CD4-positive, alpha-beta memory T cell (primary cell): Measurements from ENCODE around the gene SYCP2L. TPM values are rescaled to one million over a fixed set of nuclear protein-coding genes. Genes with fewer than 3 reads are reported as not detected.

Experiments
- CTCF ChIA-PET: fragments of 350-600 bp; sonication (Branson Sonifier 250); formaldehyde crosslinking; loops from one replicate; lab custom pipeline; 2021; ENCODE audit warnings: inconsistent platforms; ENCODE audit not compliant: partially characterized antibody; lab: Charles Lee
- POLR2A ChIA-PET: fragments of 350-600 bp; sonication (Branson Sonifier 250); formaldehyde crosslinking; loops from one replicate; lab custom pipeline; 2021; ENCODE audit not compliant: partially characterized antibody; lab: Charles Lee
- DNase-seq, 5 donors: peaks; one replicate each; pipeline versions ENCODE4 v3.0.0 to v3.0.0-alpha.2; 2020 to 2022; ENCODE audit warnings: mixed read lengths in 1 of 5
- H3K27ac ChIP-seq: one replicate; pipeline ENCODE4 v1.7.0; 2013; ENCODE audit warnings: low read depth, low read length
- H3K27me3 ChIP-seq: 2 replicates; pipeline ENCODE4 v1.7.0; 2013; ENCODE audit warnings: mild to moderate bottlenecking, low read length, moderate library complexity; ENCODE audit not compliant: insufficient read depth
- H3K36me3 ChIP-seq: 2 replicates; pipeline ENCODE4 v1.7.0; 2013; ENCODE audit warnings: mild to moderate bottlenecking, low read length, moderate library complexity; ENCODE audit not compliant: insufficient read depth
- H3K4me1 ChIP-seq: 2 replicates; pipeline ENCODE4 v1.7.0; 2013; ENCODE audit warnings: mild to moderate bottlenecking, low read length, moderate library complexity; ENCODE audit not compliant: insufficient read depth
- H3K4me3 ChIP-seq, 2 donors: one replicate each; pipeline ENCODE4 v1.7.0; 2013; ENCODE audit warnings: low read length in 2 of 2, mild to moderate bottlenecking in 1 of 2
- H3K9me3 ChIP-seq, 2 donors: one replicate each; pipeline ENCODE4 v1.7.0; 2013; ENCODE audit warnings: low read length in 2 of 2, control low read depth in 1 of 2; ENCODE audit not compliant: control insufficient read depth in 1 of 2
- H3K27ac Mint-ChIP-seq, 7 donors: one replicate each; pipeline ENCODE4 v1.8.0; 2020 to 2021; ENCODE audit warnings: mixed read lengths in 7 of 7, mild to moderate bottlenecking in 6 of 7, inconsistent platforms in 3 of 7, moderate library complexity in 3 of 7
- H3K27me3 Mint-ChIP-seq, 2 donors: one replicate each; pipeline ENCODE4 v1.8.0; 2020 to 2021; ENCODE audit warnings: mixed read lengths in 2 of 2
- H3K36me3 Mint-ChIP-seq, 2 donors: one replicate each; pipeline ENCODE4 v1.8.0; 2020 to 2021; ENCODE audit warnings: mixed read lengths in 2 of 2, inconsistent platforms in 1 of 2, mild to moderate bottlenecking in 1 of 2
- H3K4me1 Mint-ChIP-seq, 4 donors: one replicate each; pipeline ENCODE4 v1.8.0; 2020 to 2021; ENCODE audit warnings: mixed read lengths in 4 of 4, mild to moderate bottlenecking in 1 of 4
- H3K4me3 Mint-ChIP-seq, 8 donors: one replicate each; pipeline ENCODE4 v1.8.0; 2020 to 2021; ENCODE audit warnings: mixed read lengths in 8 of 8, mild to moderate bottlenecking in 7 of 8, moderate library complexity in 6 of 8, inconsistent platforms in 3 of 8
- H3K9me3 Mint-ChIP-seq, 8 donors: one replicate each; pipeline ENCODE4 v1.8.0; 2020 to 2021; ENCODE audit warnings: mixed read lengths in 8 of 8, mild to moderate bottlenecking in 5 of 8, inconsistent platforms in 3 of 8, moderate library complexity in 1 of 8
- intact Hi-C: fragments of 100-400 bp; cut with micrococcal nuclease; formaldehyde crosslinking; loops from one replicate; pipeline ENCODE4 v1.15.1; 2023
- polyA plus RNA-seq, 2 donors: library from polyadenylated mRNA; unstranded; fragments of 300-500 nt; fragmentation: Illumina TruSeq; gene quantifications; one replicate each; pipeline ENCODE4 v1.2.3, GENCODE V29; 2021
- total RNA-seq, 2 experiments: library from RNA; stranded (reverse); gene quantifications; one replicate each; pipeline ENCODE4 v1.2.3, GENCODE V29; 2021

SYCP2L gene
- total and polyA plus RNA-seq, 4 experiments from 2014 or later, result not detected

- peaks cover 3 to 32% (median 22%) of the 10 kb centered on the region in 8 donors for H3K9me3 Mint-ChIP-seq
- H3K36me3 ChIP-seq, result no peaks in the 10 kb centered on the region
- intact Hi-C loops, result no loop called here
- no peak overlapping the region for H3K27ac Mint-ChIP-seq
- H3K4me3 ChIP-seq, result no peak overlapping the region
- H3K27me3 Mint-ChIP-seq, result peaks cover 15 to 16% of the 10 kb centered on the region in 2 donors
- H3K9me3 ChIP-seq, result no peaks in the 10 kb centered on the region
- H3K27ac ChIP-seq, result no peak overlapping the region
- H3K27me3 ChIP-seq, result no peaks in the 10 kb centered on the region
- no peak for DNase-seq
- CTCF ChIA-PET, result no interaction called here
- no peaks in the 10 kb centered on the region for H3K4me1 Mint-ChIP-seq
- H3K4me3 Mint-ChIP-seq, result no peak overlapping the region
- POLR2A ChIA-PET, result no interaction called here
- no peaks in the 10 kb centered on the region for H3K36me3 Mint-ChIP-seq
- no peaks in the 10 kb centered on the region for H3K4me1 ChIP-seq
Measured at GRCh38 chr6:10964684-10965083, 77.8 kb downstream of the SYCP2L start.

- Histone ChIP-seq H3K27ac (no peak overlapping the region), H3K9me3 (no peaks in the 10 kb centered on the region), H3K4me1 (no peaks in the 10 kb centered on the region), H3K36me3 (no peaks in the 10 kb centered on the region), H3K27me3 (no peaks in the 10 kb centered on the region), H3K4me3 (no peak overlapping the region)
- no peak for DNase-seq
- Mint-ChIP-seq H3K27ac (no peak overlapping the region), H3K9me3 (peaks cover 3 to 32% (median 22%) of the 10 kb centered on the region in 8 donors), H3K4me1 (no peaks in the 10 kb centered on the region), H3K27me3 (peaks cover 5 to 8% of the 10 kb centered on the region in 2 donors), H3K36me3 (no peaks in the 10 kb centered on the region), H3K4me3 (no peak overlapping the region)
- intact Hi-C loops, result no loop called here
- POLR2A ChIA-PET, result no interaction called here
- CTCF ChIA-PET, result interaction anchor here (1.3 kb wide), 1 partner anchor 15 kb away, joined by 3 read pairs; no protein-coding TSS in a partner anchor
Measured at GRCh38 chr6:10968776-10969175, 81.9 kb downstream of the SYCP2L start.

GRCh38 chr6:10970731-10971130 lies 83.9 kb downstream of the SYCP2L start:
- no peak overlapping the region for H3K27ac Mint-ChIP-seq
- Histone ChIP-seq H3K4me3 (no peak overlapping the region), H3K4me1 (no peaks in the 10 kb centered on the region), H3K27me3 (no peaks in the 10 kb centered on the region), H3K9me3 (no peaks in the 10 kb centered on the region), H3K27ac (no peak overlapping the region), H3K36me3 (no peaks in the 10 kb centered on the region)
- H3K4me1 Mint-ChIP-seq, result no peaks in the 10 kb centered on the region
- H3K4me3 Mint-ChIP-seq, result no peak overlapping the region
- H3K27me3 Mint-ChIP-seq, result peaks cover 5 to 8% of the 10 kb centered on the region in 2 donors
- H3K36me3 Mint-ChIP-seq, result no peaks in the 10 kb centered on the region
- H3K9me3 Mint-ChIP-seq, result peaks cover 3 to 20% (median 12%) of the 10 kb centered on the region in 8 donors
- DNase-seq, result no peak
- intact Hi-C loops, result no loop called here
- ChIA-PET CTCF (no interaction called here), POLR2A (no interaction called here)

- H3K36me3 ChIP-seq, result no peaks in the 10 kb centered on the region
- intact Hi-C loops, result no loop called here
Measured at GRCh38 chr6:10972196-10972595, 85.3 kb downstream of the SYCP2L start.

GRCh38 chr6:10976571-10976970 lies 89.7 kb downstream of the SYCP2L start:
- Histone ChIP-seq H3K9me3 (no peaks in the 10 kb centered on the region), H3K36me3 (no peaks in the 10 kb centered on the region), H3K4me3 (no peak overlapping the region), H3K4me1 (no peaks in the 10 kb centered on the region), H3K27me3 (no peaks in the 10 kb centered on the region), H3K27ac (no peak overlapping the region)
- Mint-ChIP-seq H3K27ac (no peak overlapping the region), H3K36me3 (no peaks in the 10 kb centered on the region), H3K27me3 (peaks cover 0 to 6% of the 10 kb centered on the region in 2 donors), H3K4me1 (no peaks in the 10 kb centered on the region), H3K9me3 (no peaks in the 10 kb centered on the region), H3K4me3 (no peak overlapping the region)
- ChIA-PET CTCF (no interaction called here), POLR2A (no interaction called here)
- DNase-seq, result no peak
- intact Hi-C loops, result no loop called here

More at GRCh38 chr6:10972196-10972595, 85.3 kb downstream of the SYCP2L start:
- Histone ChIP-seq H3K4me1 (no peaks in the 10 kb centered on the region), H3K4me3 (no peak overlapping the region), H3K9me3 (no peaks in the 10 kb centered on the region), H3K27ac (no peak overlapping the region), H3K27me3 (no peaks in the 10 kb centered on the region)
- CTCF ChIA-PET, result no interaction called here
- no peaks in the 10 kb centered on the region for H3K4me1 Mint-ChIP-seq
- POLR2A ChIA-PET, result no interaction called here
- H3K4me3 Mint-ChIP-seq, result no peak overlapping the region
- H3K9me3 Mint-ChIP-seq, result peaks cover 0 to 10% (median 4%) of the 10 kb centered on the region in 8 donors
- no peak for DNase-seq
- H3K27ac Mint-ChIP-seq, result no peak overlapping the region
- peaks cover 5 to 8% of the 10 kb centered on the region in 2 donors for H3K27me3 Mint-ChIP-seq
- no peaks in the 10 kb centered on the region for H3K36me3 Mint-ChIP-seq

GRCh38 chr6:10977231-10977968 lies 90.5 kb downstream of the SYCP2L start:
- POLR2A ChIA-PET, result no interaction called here
- Histone ChIP-seq H3K27ac (no peak overlapping the region), H3K4me1 (no peaks in the 10 kb centered on the region), H3K4me3 (no peak overlapping the region), H3K9me3 (no peaks in the 10 kb centered on the region), H3K36me3 (no peaks in the 10 kb centered on the region), H3K27me3 (no peaks in the 10 kb centered on the region)
- Mint-ChIP-seq H3K36me3 (no peaks in the 10 kb centered on the region), H3K4me3 (no peak overlapping the region), H3K27me3 (peaks cover 0 to 6% of the 10 kb centered on the region in 2 donors), H3K27ac (no peak overlapping the region), H3K9me3 (no peaks in the 10 kb centered on the region), H3K4me1 (no peaks in the 10 kb centered on the region)
- intact Hi-C loops, result no loop called here
- DNase-seq, result no peak
- CTCF ChIA-PET, result no interaction called here

GRCh38 chr6:10979603-10980002 lies 92.8 kb downstream of the SYCP2L start:
- no peaks in the 10 kb centered on the region for H3K27me3 ChIP-seq
- H3K4me3 ChIP-seq, result no peak overlapping the region
- Mint-ChIP-seq H3K4me3 (no peak overlapping the region), H3K27me3 (peaks cover 1 to 6% of the 10 kb centered on the region in 2 donors), H3K9me3 (peaks cover 0 to 3% (median 0%) of the 10 kb centered on the region in 8 donors), H3K36me3 (no peaks in the 10 kb centered on the region), H3K4me1 (no peaks in the 10 kb centered on the region), H3K27ac (no peak overlapping the region)
- intact Hi-C loops, result no loop called here
- ChIA-PET POLR2A (no interaction called here), CTCF (no interaction called here)
- H3K4me1 ChIP-seq, result no peaks in the 10 kb centered on the region
- no peak for DNase-seq
- no peak overlapping the region for H3K27ac ChIP-seq
- no peaks in the 10 kb centered on the region for H3K9me3 ChIP-seq
- no peaks in the 10 kb centered on the region for H3K36me3 ChIP-seq
